Upper lobe of right lung (tissue), 1 donor: ENCODE data around the gene RNF31. TPM values are rescaled to one million over a fixed set of nuclear protein-coding genes. Genes with fewer than 3 reads are reported as not detected.

ENCODE experiments used
- ATAC-seq: fragments of 200-7000 bp; cut with Tn5 transposase; one replicate; pipeline ENCODE4 v1.9.1; 2020; ENCODE audit warnings: mild to moderate bottlenecking, moderate library complexity
- DNase-seq: peaks from one replicate; pipeline ENCODE4 v3.0.0-alpha.2; 2020
- H3K27ac ChIP-seq: fragments of 200-600 bp; one replicate; pipeline ENCODE4 v1.8.0; 2022
- H3K27me3 ChIP-seq: fragments of 200-600 bp; one replicate; pipeline ENCODE4 v1.8.0; 2022; ENCODE audit warnings: mild to moderate bottlenecking
- H3K36me3 ChIP-seq: fragments of 200-600 bp; one replicate; pipeline ENCODE4 v1.8.0; 2022
- H3K4me1 ChIP-seq: fragments of 200-600 bp; one replicate; pipeline ENCODE4 v1.8.0; 2022
- H3K4me3 ChIP-seq: fragments of 200-600 bp; one replicate; pipeline ENCODE4 v1.8.0; 2022; ENCODE audit warnings: mild to moderate bottlenecking
- H3K9me3 ChIP-seq: fragments of 200-600 bp; one replicate; pipeline ENCODE4 v1.8.0; 2022
- CTCF ChIP-seq: fragments of 200-600 bp; IDR thresholded peaks from one replicate; pipeline ENCODE4 v1.8.0; 2022; ENCODE audit warnings: antibody characterized with exemption
- intact Hi-C: fragments of 100-400 bp; cut with DNase I; formaldehyde crosslinking; loops from one replicate; pipeline ENCODE4 v1.11.0; 2022
- total RNA-seq: library from RNA; stranded (reverse); fragmentation: NEBNext Ultra II Directional; extraction: Animal tissue kit (Norgen Biotek cat#: 25700); gene quantifications from one replicate; pipeline ENCODE4 v1.2.1, GENCODE V29; 2021
- donor health status: DM: no; HTN: yes; CAD: no; lungs with severe emphysema.

RNF31 gene
- total RNA-seq, 1 donor from 2014 or later = 52.3 TPM

- Histone ChIP-seq H3K36me3 (peaks cover 17% of the 10 kb centered on the region), H3K9me3 (no peaks in the 10 kb centered on the region), H3K27ac (no peak overlapping the region), H3K4me3 (no peak overlapping the region), H3K27me3 (no peaks in the 10 kb centered on the region), H3K4me1 (peaks cover 6% of the 10 kb centered on the region)
- DNase-seq (no peak), ATAC-seq (no peak)
- intact Hi-C loops = no loop called here
- no peak for TF ChIP-seq CTCF
Observed at GRCh38 chr14:24127673-24128072, 19.6 kb upstream of the RNF31 start.

GRCh38 chr14:24129410-24129998 is 17.8 kb upstream of the RNF31 start:
- Histone ChIP-seq H3K4me1 (peaks cover 6% of the 10 kb centered on the region), H3K36me3 (no peaks in the 10 kb centered on the region), H3K27me3 (no peaks in the 10 kb centered on the region), H3K4me3 (no peak overlapping the region), H3K27ac (no peak overlapping the region), H3K9me3 (no peaks in the 10 kb centered on the region)
- TF ChIP-seq CTCF = no peak
- ATAC-seq (no peak), DNase-seq (no peak)
- intact Hi-C loops = no loop called here

GRCh38 chr14:24130380-24130716 is 16.9 kb upstream of the RNF31 start, which contains the start of gene FITM1:
TSS of gene FITM1 (plus strand) at chr14:24130659. CDS start at chr14:24131564, 905 bp downstream.
- TF ChIP-seq CTCF = no peak
- Histone ChIP-seq H3K36me3 (no peaks in the 10 kb centered on the region), H3K4me1 (peaks cover 6% of the 10 kb centered on the region), H3K27ac (peak within 1 kb of the TSS; percentile 72), H3K4me3 (no peak within 1 kb of the TSS), H3K9me3 (no peaks in the 10 kb centered on the region), H3K27me3 (no peaks in the 10 kb centered on the region)
- ATAC-seq (no peak), DNase-seq (no peak)
- intact Hi-C loops = no loop called here

GRCh38 chr14:24130717-24131548 is 16.4 kb upstream of the RNF31 start:
- intact Hi-C loops = no loop called here
- H3K4me1 ChIP-seq = peaks cover 6% of the 10 kb centered on the region
- no peaks in the 10 kb centered on the region for H3K9me3 ChIP-seq
- DNase-seq (no peak), ATAC-seq (no peak)
- H3K4me3 ChIP-seq = no peak overlapping the region
- no peaks in the 10 kb centered on the region for H3K27me3 ChIP-seq
- no peaks in the 10 kb centered on the region for H3K36me3 ChIP-seq
- H3K27ac ChIP-seq = peak overlapping the region; percentile 72
- no peak for TF ChIP-seq CTCF

DNA sequence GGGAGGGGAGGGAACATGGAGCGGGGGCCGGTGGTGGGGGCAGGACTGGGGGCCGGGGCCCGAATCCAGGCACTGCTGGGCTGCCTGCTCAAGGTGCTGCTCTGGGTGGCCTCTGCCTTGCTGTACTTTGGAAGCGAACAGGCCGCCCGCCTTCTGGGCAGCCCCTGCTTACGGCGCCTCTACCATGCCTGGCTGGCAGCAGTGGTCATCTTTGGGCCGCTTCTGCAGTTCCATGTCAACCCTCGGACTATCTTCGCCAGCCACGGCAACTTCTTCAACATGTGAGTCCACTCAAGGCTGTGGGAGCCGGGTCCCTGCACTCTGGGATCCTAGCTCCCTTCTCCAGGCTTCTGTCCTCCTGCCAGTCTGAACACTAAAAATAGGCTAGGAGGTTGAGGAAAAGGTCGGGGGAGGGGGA is 15.7 kb upstream of the RNF31 start:
- no peaks in the 10 kb centered on the region for H3K9me3 ChIP-seq
- no peak for TF ChIP-seq CTCF
- no peak for DNase-seq
- no peak overlapping the region for H3K4me3 ChIP-seq
- no peak for ATAC-seq
- intact Hi-C loops = no loop called here
- H3K27me3 ChIP-seq = no peaks in the 10 kb centered on the region
- H3K36me3 ChIP-seq = no peaks in the 10 kb centered on the region
- H3K4me1 ChIP-seq = peaks cover 7% of the 10 kb centered on the region
- H3K27ac ChIP-seq = peak overlapping the region; percentile 72
